NB4 (cell line): ENCODE measurements around the gene AKAP6.

Source experiments
- DNase-seq: peaks from one replicate; pipeline ENCODE4 v3.0.0; 2010; ENCODE audit warnings: low read depth
- H3K4me3 ChIP-seq: one replicate; pipeline ENCODE4 v1.5.1; 2011; ENCODE audit warnings: mild to moderate bottlenecking, low read depth, low read length, moderate library complexity
- CTCF ChIP-seq: IDR thresholded peaks from one replicate; pipeline ENCODE4 v1.5.1; 2012; ENCODE audit warnings: low read depth, low read length
- MAX ChIP-seq: IDR thresholded peaks from 2 replicates; pipeline ENCODE4 v1.6.1; 2011; ENCODE audit warnings: low read depth, low read length
- MYC ChIP-seq: IDR thresholded peaks from 2 replicates; pipeline ENCODE4 v1.6.1; 2011; ENCODE audit warnings: low read depth, low read length
- POLR2A ChIP-seq: IDR thresholded peaks from 2 replicates; pipeline ENCODE4 v1.6.1; 2011; ENCODE audit warnings: mild to moderate bottlenecking; ENCODE audit not compliant: insufficient read length; ENCODE audit errors: extremely low read depth

Gene AKAP6

GRCh38 chr14:32639208-32639607, 310.1 kb downstream of the AKAP6 start:
- TF ChIP-seq CTCF = no peak
- no peak overlapping the region for H3K4me3 ChIP-seq
- DNase-seq = no peak

GRCh38 chr14:32645551-32645950, 316.5 kb downstream of the AKAP6 start:
- TF ChIP-seq MAX (no peak), POLR2A (no peak), MYC (no peak), CTCF (no peak)
- no peak for DNase-seq
- H3K4me3 ChIP-seq = no peak overlapping the region

- no peak overlapping the region for H3K4me3 ChIP-seq
- DNase-seq = no peak
- TF ChIP-seq POLR2A (no peak), MAX (no peak), CTCF (no peak), MYC (no peak)
Observed at GRCh38 chr14:32648434-32648833, 319.3 kb downstream of the AKAP6 start.

- no peak for DNase-seq
- no peak for TF ChIP-seq CTCF
- TF ChIP-seq POLR2A = no peak
- no peak for TF ChIP-seq MAX
- no peak for TF ChIP-seq MYC
Observed at GRCh38 chr14:32650030-32650429, 320.9 kb downstream of the AKAP6 start.

GRCh38 chr14:32650665-32651064, 321.6 kb downstream of the AKAP6 start:
- no peak for DNase-seq
- TF ChIP-seq MAX = no peak
- no peak for TF ChIP-seq POLR2A
- TF ChIP-seq CTCF = no peak
- TF ChIP-seq MYC = no peak
- H3K4me3 ChIP-seq = no peak overlapping the region

More at GRCh38 chr14:32650030-32650429, 320.9 kb downstream of the AKAP6 start:
- no peak overlapping the region for H3K4me3 ChIP-seq

GRCh38 chr14:32654106-32654505, 325.0 kb downstream of the AKAP6 start:
- H3K4me3 ChIP-seq = no peak overlapping the region
- DNase-seq = no peak
- TF ChIP-seq MYC (no peak), POLR2A (no peak), CTCF (no peak), MAX (no peak)
